ENCODE measurements around the gene ATXN7L1. TPM values are rescaled to one million over a fixed set of nuclear protein-coding genes. Genes with fewer than 3 reads are reported as not detected.

The ATXN7L1 gene
- total and polyA plus RNA-seq, 5 donors from 2014 or later: 25.8 to 78.9 (median 26.8) TPM

DNA sequence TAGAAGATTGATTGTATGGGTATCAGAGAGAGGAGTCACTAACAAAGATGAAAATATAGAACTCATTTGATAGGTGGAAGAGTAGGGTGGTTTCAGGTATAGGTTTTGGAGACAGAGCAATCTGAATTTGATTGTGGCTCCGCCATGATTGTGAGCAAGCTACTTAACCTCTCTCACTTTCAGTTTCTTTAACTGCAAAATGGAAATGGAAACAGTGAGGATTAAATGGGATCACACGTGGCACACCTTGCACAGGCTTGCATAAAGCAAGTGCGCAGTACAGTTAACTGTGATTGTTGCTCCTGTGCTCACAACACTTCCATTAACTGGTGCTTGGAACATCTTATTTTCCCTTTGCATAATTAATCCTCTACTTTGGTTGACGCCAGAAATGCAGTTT is 54.9 kb downstream of the ATXN7L1 start:
- peaks cover 4% of the 10 kb centered on the region for H3K36me3 ChIP-seq (ENCODE audit: control insufficient read depth, insufficient read depth, low read length)
- no peaks in the 10 kb centered on the region for H3K27me3 Mint-ChIP-seq
- ATAC-seq (ENCODE audit: low read depth in 2 of 2): no peak
- peaks cover 24% of the 10 kb centered on the region for H3K4me1 ChIP-seq (ENCODE audit: control insufficient read depth, insufficient read depth, low read length, poor library complexity, severe bottlenecking)
- peak overlapping the region in 2 of 3 donors; percentile 46 to 53 for H3K27ac Mint-ChIP-seq
- H3K4me3 Mint-ChIP-seq: no peak overlapping the region
- H3K9me3 ChIP-seq (ENCODE audit: control insufficient read depth in 2 of 2, low read length in 2 of 2): no peaks in the 10 kb centered on the region
- H3K9me3 Mint-ChIP-seq: peaks cover 0 to 13% (median 5%) of the 10 kb centered on the region in 7 donors
- H3K27me3 ChIP-seq (ENCODE audit: control insufficient read depth, insufficient read depth, low read length): no peaks in the 10 kb centered on the region
- H3K36me3 Mint-ChIP-seq: peaks cover 48% of the 10 kb centered on the region
- no peak overlapping the region for H3K4me3 ChIP-seq (ENCODE audit: low read depth, low read length)
- H3K27ac ChIP-seq (ENCODE audit: insufficient read depth, low read length, poor library complexity, severe bottlenecking): no peak overlapping the region
- peaks cover 23 to 66% (median 46%) of the 10 kb centered on the region in 4 donors for H3K4me1 Mint-ChIP-seq
- no peak for DNase-seq

DNA sequence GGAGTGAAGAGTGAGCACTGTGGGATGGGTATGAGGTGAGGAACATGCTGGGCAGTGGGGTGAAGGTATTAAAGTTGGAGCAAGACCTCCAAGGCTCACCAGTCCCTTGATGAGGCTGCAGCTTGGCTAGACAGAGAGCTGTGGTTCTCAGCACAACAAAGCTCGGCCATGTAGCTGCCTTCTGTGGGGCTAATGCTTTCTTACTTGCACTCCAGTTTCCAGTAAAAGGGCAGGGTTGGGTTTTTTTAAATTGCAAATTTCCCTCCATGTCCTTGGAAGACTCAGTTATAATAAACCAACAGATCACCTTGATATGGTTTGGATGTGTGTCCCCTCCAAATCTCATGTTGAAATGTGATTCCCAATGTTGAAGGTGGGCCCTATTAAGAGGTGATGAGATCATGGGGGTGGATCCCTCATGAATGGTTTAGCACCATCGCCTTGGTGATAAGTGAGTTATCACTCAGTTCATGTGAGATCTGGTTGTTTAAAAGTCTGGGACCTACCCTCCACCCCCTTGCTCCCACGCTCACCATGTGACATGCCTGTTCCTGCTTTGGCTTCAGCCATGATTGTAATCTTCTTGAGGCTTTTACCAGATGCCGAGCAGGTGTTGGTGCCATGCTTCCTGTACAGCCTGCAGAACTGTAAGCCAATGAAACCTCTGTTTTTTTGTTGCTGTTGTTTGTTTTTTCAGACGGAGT is 55.9 kb downstream of the ATXN7L1 start:
- H3K9me3 ChIP-seq (ENCODE audit: control insufficient read depth in 2 of 2, low read length in 2 of 2): no peaks in the 10 kb centered on the region

DNA sequence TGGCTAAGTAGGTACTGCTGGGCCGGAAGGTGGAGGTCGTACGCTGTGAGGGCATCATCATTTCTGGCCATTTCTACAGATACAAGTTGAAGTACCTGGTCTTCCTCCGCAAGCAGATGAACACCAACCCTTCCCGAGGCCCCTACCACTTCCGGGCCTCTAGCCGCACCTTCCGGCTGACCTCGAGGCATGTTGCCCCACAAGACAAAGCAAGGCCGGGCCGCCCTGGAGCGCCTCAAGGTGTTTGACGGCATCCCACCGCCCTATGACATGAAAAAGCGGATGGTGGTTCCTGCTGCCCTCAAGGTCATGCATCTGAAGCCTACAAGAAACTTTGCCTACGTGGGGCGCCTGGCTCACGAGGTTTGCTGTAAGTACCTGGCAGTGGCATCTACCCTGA is 56.8 kb downstream of the ATXN7L1 start:
- H3K4me3 ChIP-seq (ENCODE audit: low read depth, low read length): no peak overlapping the region
- H3K4me3 Mint-ChIP-seq: peak overlapping the region in 1 of 4 donors; percentile 39
- DNase-seq: no peak
- H3K27ac Mint-ChIP-seq: no peak overlapping the region
- peaks cover 36% of the 10 kb centered on the region for H3K4me1 ChIP-seq (ENCODE audit: control insufficient read depth, insufficient read depth, low read length, poor library complexity, severe bottlenecking)
- no peaks in the 10 kb centered on the region for H3K27me3 ChIP-seq (ENCODE audit: control insufficient read depth, insufficient read depth, low read length)
- H3K4me1 Mint-ChIP-seq: peaks cover 23 to 73% (median 55%) of the 10 kb centered on the region in 4 donors
- H3K27ac ChIP-seq (ENCODE audit: insufficient read depth, low read length, poor library complexity, severe bottlenecking): no peak overlapping the region
- peaks cover 41% of the 10 kb centered on the region for H3K36me3 Mint-ChIP-seq
- H3K9me3 ChIP-seq (ENCODE audit: control insufficient read depth in 2 of 2, low read length in 2 of 2): no peaks in the 10 kb centered on the region
- peaks cover 0 to 6% (median 5%) of the 10 kb centered on the region in 7 donors for H3K9me3 Mint-ChIP-seq
- H3K27me3 Mint-ChIP-seq: no peaks in the 10 kb centered on the region
- H3K36me3 ChIP-seq (ENCODE audit: control insufficient read depth, insufficient read depth, low read length): peaks cover 2% of the 10 kb centered on the region
- ATAC-seq (ENCODE audit: low read depth in 2 of 2): no peak

More for the DNA sequence above, 55.9 kb downstream of the ATXN7L1 start:
- ATAC-seq (ENCODE audit: low read depth in 2 of 2) (no peak), DNase-seq (no peak)
- no peak overlapping the region for H3K4me3 Mint-ChIP-seq
- Histone ChIP-seq H3K36me3 (ENCODE audit: control insufficient read depth, insufficient read depth, low read length) (peaks cover 2% of the 10 kb centered on the region), H3K27ac (ENCODE audit: insufficient read depth, low read length, poor library complexity, severe bottlenecking) (no peak overlapping the region), H3K27me3 (ENCODE audit: control insufficient read depth, insufficient read depth, low read length) (no peaks in the 10 kb centered on the region), H3K4me1 (ENCODE audit: control insufficient read depth, insufficient read depth, low read length, poor library complexity, severe bottlenecking) (peaks cover 28% of the 10 kb centered on the region), H3K4me3 (ENCODE audit: low read depth, low read length) (no peak overlapping the region)
- peaks cover 0 to 13% (median 5%) of the 10 kb centered on the region in 7 donors for H3K9me3 Mint-ChIP-seq
- H3K27ac Mint-ChIP-seq: no peak overlapping the region
- peaks cover 49% of the 10 kb centered on the region for H3K36me3 Mint-ChIP-seq
- peaks cover 19 to 68% (median 51%) of the 10 kb centered on the region in 4 donors for H3K4me1 Mint-ChIP-seq
- H3K27me3 Mint-ChIP-seq: no peaks in the 10 kb centered on the region

DNA sequence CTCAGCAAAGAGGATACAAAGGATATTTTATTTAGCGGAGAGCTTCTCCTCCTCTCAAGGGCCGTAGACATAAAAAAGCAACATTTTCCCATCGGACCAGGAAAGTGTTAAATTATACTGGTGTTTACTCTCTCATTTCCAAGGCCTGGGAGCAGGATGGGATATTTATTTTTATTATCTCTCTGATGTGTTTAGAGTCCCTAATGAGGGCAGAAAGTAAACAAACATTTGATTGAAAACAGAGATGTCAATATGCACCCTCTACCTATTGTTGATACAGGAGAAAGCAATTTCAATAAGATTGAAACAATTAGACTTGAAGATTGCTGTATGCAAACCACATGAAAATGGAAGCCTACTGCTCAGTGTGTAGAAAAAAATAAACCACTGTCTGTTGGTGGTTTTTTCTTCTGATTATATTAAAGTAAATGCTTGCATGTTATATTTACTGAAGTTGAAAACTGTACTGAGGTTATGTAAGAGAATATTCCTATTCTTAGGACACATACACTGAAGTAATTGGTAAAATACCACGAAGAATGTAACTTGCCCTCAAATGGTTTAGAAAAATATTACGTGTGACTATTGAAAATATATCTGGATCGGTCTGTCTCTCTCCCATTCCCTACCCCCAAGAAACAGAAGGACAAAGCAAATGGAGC is 59.3 kb downstream of the ATXN7L1 start:
- Histone ChIP-seq H3K27ac (ENCODE audit: insufficient read depth, low read length, poor library complexity, severe bottlenecking) (no peak overlapping the region), H3K4me3 (ENCODE audit: low read depth, low read length) (no peak overlapping the region), H3K36me3 (ENCODE audit: control insufficient read depth, insufficient read depth, low read length) (peaks cover 2% of the 10 kb centered on the region), H3K27me3 (ENCODE audit: control insufficient read depth, insufficient read depth, low read length) (no peaks in the 10 kb centered on the region), H3K4me1 (ENCODE audit: control insufficient read depth, insufficient read depth, low read length, poor library complexity, severe bottlenecking) (peaks cover 28% of the 10 kb centered on the region), H3K9me3 (ENCODE audit: control insufficient read depth in 2 of 2, low read length in 2 of 2) (no peaks in the 10 kb centered on the region)
- DNase-seq (no peak), ATAC-seq (ENCODE audit: low read depth in 2 of 2) (no peak)
- Mint-ChIP-seq H3K27ac (peak overlapping the region; percentile 54 to 81 (median 73)), H3K9me3 (no peaks in the 10 kb centered on the region), H3K4me3 (no peak overlapping the region), H3K27me3 (no peaks in the 10 kb centered on the region), H3K36me3 (peaks cover 37% of the 10 kb centered on the region), H3K4me1 (peaks cover 13 to 68% (median 50%) of the 10 kb centered on the region in 4 donors)

DNA sequence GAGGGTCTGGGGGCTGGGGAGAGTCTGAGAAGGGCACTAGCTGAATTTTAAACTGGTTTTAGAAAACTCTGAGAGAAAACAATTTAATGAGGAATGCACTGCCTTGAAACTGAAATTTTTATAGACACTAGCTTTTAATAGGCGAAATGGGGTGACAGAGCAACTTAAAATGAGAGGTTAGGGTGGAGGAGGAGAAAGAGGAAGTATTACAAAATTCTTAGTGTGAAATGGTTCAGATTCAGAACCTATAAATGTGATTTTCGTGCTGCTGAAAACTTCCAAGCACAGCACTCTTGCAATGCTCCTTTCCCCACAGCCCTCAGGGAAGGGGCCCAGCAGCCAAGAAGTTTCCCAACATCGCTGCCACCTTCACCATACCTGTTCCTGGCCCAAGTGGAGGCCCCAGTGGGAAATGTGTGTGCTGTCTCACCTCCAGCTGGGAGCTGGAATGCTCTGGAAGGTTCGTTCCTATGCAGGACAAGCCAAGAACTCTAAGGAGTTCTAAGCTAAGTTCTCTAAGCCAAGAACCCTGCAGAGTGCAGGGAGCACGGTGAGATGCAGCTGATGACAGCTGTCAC is 60.0 kb downstream of the ATXN7L1 start:
- Mint-ChIP-seq H3K4me3 (no peak overlapping the region), H3K27me3 (no peaks in the 10 kb centered on the region), H3K27ac (peak overlapping the region in 1 of 3 donors; percentile 73), H3K9me3 (no peaks in the 10 kb centered on the region), H3K4me1 (peaks cover 13 to 69% (median 50%) of the 10 kb centered on the region in 4 donors), H3K36me3 (peaks cover 37% of the 10 kb centered on the region)
- ATAC-seq (ENCODE audit: low read depth in 2 of 2): no peak
- peaks cover 2% of the 10 kb centered on the region for H3K36me3 ChIP-seq (ENCODE audit: control insufficient read depth, insufficient read depth, low read length)
- H3K4me1 ChIP-seq (ENCODE audit: control insufficient read depth, insufficient read depth, low read length, poor library complexity, severe bottlenecking): peaks cover 33% of the 10 kb centered on the region
- no peaks in the 10 kb centered on the region for H3K9me3 ChIP-seq (ENCODE audit: control insufficient read depth in 2 of 2, low read length in 2 of 2)
- H3K4me3 ChIP-seq (ENCODE audit: low read depth, low read length): no peak overlapping the region
- H3K27me3 ChIP-seq (ENCODE audit: control insufficient read depth, insufficient read depth, low read length): no peaks in the 10 kb centered on the region
- DNase-seq: no peak
- no peak overlapping the region for H3K27ac ChIP-seq (ENCODE audit: insufficient read depth, low read length, poor library complexity, severe bottlenecking)

DNA sequence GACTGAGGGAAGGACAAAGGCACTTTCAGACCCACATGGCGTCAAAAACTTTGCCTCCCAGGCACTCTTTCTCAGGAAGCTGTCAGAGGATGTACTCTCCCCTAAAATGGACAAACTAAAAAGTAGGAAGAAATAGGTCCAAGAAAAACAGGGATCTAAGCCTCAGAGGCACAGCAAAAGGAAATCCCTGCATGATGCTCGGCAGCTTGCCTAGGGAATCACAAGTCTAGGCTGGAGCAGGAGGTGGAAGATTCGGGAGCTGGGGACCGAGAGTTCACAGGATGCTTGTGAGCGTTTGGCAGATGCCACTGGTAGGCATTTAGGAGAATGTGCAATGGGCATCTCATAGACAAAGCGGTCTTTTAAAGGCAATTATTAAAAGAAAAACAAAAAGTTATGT is 60.8 kb downstream of the ATXN7L1 start:
- Histone ChIP-seq H3K4me1 (ENCODE audit: control insufficient read depth, insufficient read depth, low read length, poor library complexity, severe bottlenecking) (peaks cover 41% of the 10 kb centered on the region), H3K27ac (ENCODE audit: insufficient read depth, low read length, poor library complexity, severe bottlenecking) (no peak overlapping the region), H3K4me3 (ENCODE audit: low read depth, low read length) (no peak overlapping the region), H3K9me3 (ENCODE audit: control insufficient read depth in 2 of 2, low read length in 2 of 2) (no peaks in the 10 kb centered on the region), H3K36me3 (ENCODE audit: control insufficient read depth, insufficient read depth, low read length) (peaks cover 2% of the 10 kb centered on the region), H3K27me3 (ENCODE audit: control insufficient read depth, insufficient read depth, low read length) (no peaks in the 10 kb centered on the region)
- DNase-seq: no peak
- Mint-ChIP-seq H3K27ac (peak overlapping the region in 2 of 3 donors; percentile 73 to 77), H3K27me3 (no peaks in the 10 kb centered on the region), H3K4me1 (peaks cover 17 to 76% (median 53%) of the 10 kb centered on the region in 4 donors), H3K9me3 (peaks cover 0 to 2% (median 0%) of the 10 kb centered on the region in 7 donors), H3K4me3 (no peak overlapping the region), H3K36me3 (peaks cover 38% of the 10 kb centered on the region)
- ATAC-seq (ENCODE audit: low read depth in 2 of 2): no peak

DNA sequence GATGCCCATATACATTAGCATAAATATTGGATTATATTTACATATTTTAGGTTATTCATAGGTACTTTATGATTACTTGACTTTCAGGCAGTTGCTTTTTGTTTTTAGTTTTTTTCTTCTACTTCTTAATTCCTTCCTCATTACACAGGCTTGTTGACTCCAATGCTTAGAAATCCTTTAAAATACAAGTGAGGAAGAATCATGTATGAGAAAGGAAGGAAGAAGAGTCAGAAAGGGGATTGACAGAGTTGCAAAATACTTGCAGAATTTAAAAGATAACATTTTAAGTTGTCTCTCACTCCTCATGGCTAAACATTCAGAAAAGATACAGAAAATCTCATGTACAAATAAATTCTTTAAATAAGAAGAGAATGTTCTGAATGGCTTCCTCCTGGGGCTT is 61.9 kb downstream of the ATXN7L1 start:
- DNase-seq (no peak), ATAC-seq (ENCODE audit: low read depth in 2 of 2) (no peak)
- Mint-ChIP-seq H3K9me3 (peaks cover 0 to 2% (median 0%) of the 10 kb centered on the region in 7 donors), H3K4me1 (peaks cover 23 to 85% (median 57%) of the 10 kb centered on the region in 4 donors), H3K27me3 (no peaks in the 10 kb centered on the region), H3K4me3 (peak overlapping the region in 2 of 4 donors; percentile 2 to 19), H3K36me3 (peaks cover 27% of the 10 kb centered on the region), H3K27ac (peak overlapping the region in 2 of 3 donors; percentile 27 to 77)
- no peak overlapping the region for H3K27ac ChIP-seq (ENCODE audit: insufficient read depth, low read length, poor library complexity, severe bottlenecking)
- peaks cover 2% of the 10 kb centered on the region for H3K36me3 ChIP-seq (ENCODE audit: control insufficient read depth, insufficient read depth, low read length)
- no peak overlapping the region for H3K4me3 ChIP-seq (ENCODE audit: low read depth, low read length)
- H3K4me1 ChIP-seq (ENCODE audit: control insufficient read depth, insufficient read depth, low read length, poor library complexity, severe bottlenecking): peaks cover 52% of the 10 kb centered on the region
- no peaks in the 10 kb centered on the region for H3K9me3 ChIP-seq (ENCODE audit: control insufficient read depth in 2 of 2, low read length in 2 of 2)
- H3K27me3 ChIP-seq (ENCODE audit: control insufficient read depth, insufficient read depth, low read length): no peaks in the 10 kb centered on the region

All from CD4-positive, CD25-positive, alpha-beta regulatory T cell (primary cell).